B cell (primary cell): Measurements from ENCODE around the gene RP9. TPM values are rescaled to one million over a fixed set of nuclear protein-coding genes. Genes with fewer than 3 reads are reported as not detected.
A peak's percentile ranks its signal among the peaks of the same experiment; 100 is the strongest.

Experiments used
- ATAC-seq: fragments of 200-7000 bp; cut with Tn5 transposase; one replicate; pipeline ENCODE4 v1.10.0; 2021; ENCODE audit warnings: low read depth, mild to moderate bottlenecking, moderate number of reproducible peaks, moderate library complexity
- CTCF ChIA-PET: fragments of 350-600 bp; sonication (Branson Sonifier 250); formaldehyde crosslinking; loops from one replicate; lab custom pipeline; 2021; ENCODE audit warnings: antibody characterized with exemption, inconsistent platforms; lab: Charles Lee
- POLR2A ChIA-PET: fragments of 350-600 bp; sonication (Branson Sonifier 250); formaldehyde crosslinking; loops from one replicate; lab custom pipeline; 2021; ENCODE audit warnings: antibody characterized with exemption; lab: Charles Lee
- DNase-seq: peaks from one replicate; pipeline ENCODE4 v3.0.0; 2013
- H2AFZ ChIP-seq: 2 replicates; pipeline ENCODE4 v1.6.1; 2012; ENCODE audit warnings: mild to moderate bottlenecking, low read depth, low read length; ENCODE audit not compliant: insufficient read depth, poor library complexity, severe bottlenecking
- H3K27ac ChIP-seq, 2 donors: 1 replicate in 1 of 2; 2 replicates in 1 of 2; pipeline ENCODE4 v1.5.1; 2012 to 2013; ENCODE audit warnings: low read length in 2 of 2, mild to moderate bottlenecking in 2 of 2, moderate library complexity in 1 of 2
- H3K27me3 ChIP-seq, 4 experiments: fragments of 200-600 bp in 1 of 4; sonication (generic) in 1 of 4; replicated peaks in 1 of 4; 1 replicate in 2 of 4; 2 replicates in 2 of 4; pipeline versions ENCODE4 v1.6.1 to v1.7.0; 2013 to 2016; ENCODE audit warnings: low read length in 3 of 4, mild to moderate bottlenecking in 2 of 4, mixed read lengths in 1 of 4, moderate library complexity in 1 of 4; ENCODE audit not compliant: insufficient read depth in 4 of 4, control insufficient read depth in 3 of 4; ENCODE audit errors: control extremely low read depth in 1 of 4
- H3K36me3 ChIP-seq, 2 experiments: replicated peaks in 1 of 2; 1 replicate in 1 of 2; 2 replicates in 1 of 2; pipeline versions ENCODE4 v1.6.1 to v1.7.1; 2013; ENCODE audit warnings: low read length in 1 of 2; ENCODE audit not compliant: insufficient read depth in 2 of 2, control insufficient read depth in 1 of 2; ENCODE audit errors: control extremely low read depth in 1 of 2, extremely low read depth in 1 of 2
- H3K4me1 ChIP-seq, 2 donors: fragments of 200-600 bp in 1 of 2; sonication (generic) in 1 of 2; 1 replicate in 1 of 2; 2 replicates in 1 of 2; pipeline versions ENCODE4 v1.5.1 to v1.6.1; 2013 to 2017; ENCODE audit warnings: low read length in 2 of 2; ENCODE audit not compliant: control insufficient read depth in 2 of 2, insufficient read depth in 2 of 2
- H3K4me2 ChIP-seq: replicated peaks from 2 replicates; pipeline ENCODE3; 2012; ENCODE audit warnings: mild to moderate bottlenecking, low read depth, low read length; ENCODE audit not compliant: poor library complexity, severe bottlenecking
- H3K4me3 ChIP-seq, 5 experiments: fragments of 200-600 bp in 1 of 5; sonication (generic) in 1 of 5; 1 replicate in 3 of 5; 2 replicates in 2 of 5; pipeline versions ENCODE4 v1.5.1 to v1.7.0; 2011 to 2016; ENCODE audit warnings: low read length in 4 of 5, mild to moderate bottlenecking in 4 of 5, low read depth in 2 of 5, control low read depth in 1 of 5, moderate library complexity in 1 of 5; ENCODE audit not compliant: insufficient read depth in 1 of 5; ENCODE audit errors: control extremely low read depth in 1 of 5, extremely low read depth in 1 of 5
- H3K79me2 ChIP-seq: fragments of 200-600 bp; sonication (generic); one replicate; pipeline ENCODE4 v1.6.0; 2016; ENCODE audit warnings: low read length; ENCODE audit not compliant: control insufficient read depth, insufficient read depth
- H3K9ac ChIP-seq: fragments of 200-600 bp; sonication (generic); 2 replicates; pipeline ENCODE4 v1.6.1; 2017; ENCODE audit warnings: mild to moderate bottlenecking, low read length, moderate library complexity
- H3K9me3 ChIP-seq, 3 donors: one replicate each; pipeline versions ENCODE4 v1.6.1 to v1.7.1; 2013; ENCODE audit warnings: low read length in 2 of 3; ENCODE audit not compliant: control insufficient read depth in 2 of 3, insufficient read depth in 1 of 3; ENCODE audit errors: control extremely low read depth in 1 of 3
- H4K20me1 ChIP-seq: 2 replicates; pipeline ENCODE4 v1.6.0; 2012; ENCODE audit warnings: mild to moderate bottlenecking, low read length; ENCODE audit not compliant: insufficient read depth, control insufficient read depth, poor library complexity, severe bottlenecking
- H3K27ac Mint-ChIP-seq: one replicate; pipeline ENCODE4 v1.8.0; 2021; ENCODE audit warnings: mixed read lengths
- H3K27me3 Mint-ChIP-seq: one replicate; pipeline ENCODE4 v1.8.0; 2021; ENCODE audit warnings: mixed read lengths
- H3K4me1 Mint-ChIP-seq: one replicate; pipeline ENCODE4 v1.8.0; 2021; ENCODE audit warnings: mixed read lengths
- H3K4me3 Mint-ChIP-seq: one replicate; pipeline ENCODE4 v1.8.0; 2021; ENCODE audit warnings: mixed read lengths
- H3K9me3 Mint-ChIP-seq: one replicate; pipeline ENCODE4 v1.8.0; 2022; ENCODE audit warnings: mixed read lengths; ENCODE audit not compliant: insufficient read depth
- CTCF ChIP-seq: fragments of 200-600 bp; IDR thresholded peaks from one replicate; pipeline ENCODE4 v1.8.0; 2022; ENCODE audit warnings: antibody characterized with exemption, mild to moderate bottlenecking
- EZH2 ChIP-seq: IDR thresholded peaks from 2 replicates; pipeline ENCODE4 v1.6.1; 2012; ENCODE audit warnings: borderline replicate concordance, low read depth, mild to moderate bottlenecking, moderate library complexity, low read length; ENCODE audit not compliant: insufficient read depth, poor library complexity, severe bottlenecking
- WGBS: methylation state at CpG from one replicate; pipeline ENCODE4 v1.1.5; 2013; ENCODE audit warnings: missing lambda C conversion rate; ENCODE audit not compliant: insufficient coverage; 5-methylcytosine and 5-hydroxymethylcytosine counted together
- intact Hi-C: fragments of 100-400 bp; cut with micrococcal nuclease; formaldehyde crosslinking; loops from one replicate; pipeline ENCODE4 v1.10.0; 2022
- polyA plus RNA-seq: library from polyadenylated mRNA; depleted of rRNA; stranded (reverse); fragments of >200 nt; gene quantifications from 2 replicates; pipeline ENCODE4 v1.2.3, GENCODE V29; 2012
- total RNA-seq, 2 donors: library from RNA; stranded (reverse); fragments of 120-200 nt in 1 of 2; gene quantifications; 1 replicate in 1 of 2; 2 replicates in 1 of 2; pipeline versions ENCODE4 v1.2.3 to v1.2.4, GENCODE V29; 2013 to 2022

Gene RP9
- total and polyA plus RNA-seq, 2 donors (not counting 1 experiment from before 2014, with no cell fraction given) = 23.0 to 69.4 TPM

DNA sequence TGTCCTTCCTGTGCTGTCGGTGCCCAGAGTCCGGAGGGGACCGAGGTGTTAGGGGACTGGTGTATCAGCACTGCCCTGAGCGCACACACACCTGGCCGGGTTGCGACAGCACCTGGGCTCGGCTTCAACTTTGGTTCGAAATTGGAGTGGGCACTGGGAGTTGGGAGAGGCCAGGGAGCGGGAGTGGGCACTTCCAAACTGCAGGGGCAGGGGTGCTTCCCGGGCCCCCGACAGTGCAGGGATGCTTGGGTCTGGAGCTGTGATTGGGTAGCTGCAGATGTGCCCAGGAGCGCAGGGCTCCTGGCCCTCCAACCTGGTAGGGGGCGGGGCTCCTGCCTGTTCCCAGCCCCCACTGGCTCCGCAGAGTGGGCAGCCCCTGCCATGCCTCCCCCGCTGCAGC, 27.9 kb upstream of the RP9 start:
- 93% methylated on average over 14 of the region's 15 CpGs for WGBS
- TF ChIP-seq CTCF = no peak
- TF ChIP-seq EZH2 = no peak

DNA sequence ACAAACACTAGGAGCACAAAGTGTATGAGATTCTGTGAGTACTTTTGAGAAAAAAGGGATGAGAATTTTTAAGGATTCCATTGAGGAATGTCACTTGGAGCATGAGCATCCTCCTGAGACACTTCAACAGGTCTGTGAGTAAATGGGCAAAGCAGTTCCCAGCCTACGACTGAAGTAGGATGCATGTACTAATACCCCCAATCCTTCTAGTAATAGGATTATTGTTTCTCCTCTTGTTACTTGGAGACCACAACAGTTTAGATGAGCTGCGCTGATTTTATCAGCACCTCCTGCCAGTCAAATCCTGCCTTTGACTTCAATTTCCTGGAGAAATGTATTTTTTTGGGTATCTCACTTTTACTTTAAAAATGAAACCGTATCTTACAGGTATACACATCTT, 21.0 kb upstream of the RP9 start:
- ATAC-seq (no peak), DNase-seq (no peak)
- Histone ChIP-seq H3K36me3 (no peaks in the 10 kb centered on the region), H3K4me2 (peak overlapping the region; percentile 86), H3K27me3 (no peaks in the 10 kb centered on the region), H3K4me1 (peaks cover 7 to 9% of the 10 kb centered on the region in 2 donors), H3K79me2 (peaks cover 28% of the 10 kb centered on the region), H3K9me3 (peaks cover 0 to 9% (median 0%) of the 10 kb centered on the region in 3 donors), H2AFZ (peak overlapping the region; percentile 94), H3K4me3 (peak overlapping the region in 4 of 5 experiments; percentile 59 to 81 (median 66)), H3K27ac (peak overlapping the region in 1 of 2 donors; percentile 79), H3K9ac (peak overlapping the region; percentile 82), H4K20me1 (no peaks in the 10 kb centered on the region)
- H3K27me3 Mint-ChIP-seq = no peaks in the 10 kb centered on the region
- CTCF ChIA-PET = interaction anchor here (0.8 to 1.7 kb wide), 4 partner anchors 20 to 329 kb away, joined by 3 to 6 read pairs (median 6); partner anchors contain the start of gene RP9
- POLR2A ChIA-PET = interaction anchor here (0.5 to 1.1 kb wide), 3 partner anchors 22 to 187 kb away, joined by 3 to 4 read pairs (median 4); partner anchors contain the start of gene RP9
- peaks cover 24% of the 10 kb centered on the region for H3K4me1 Mint-ChIP-seq
- TF ChIP-seq EZH2 = no peak
- no peak for TF ChIP-seq CTCF
- peak overlapping the region; percentile 91 for H3K27ac Mint-ChIP-seq
- peak overlapping the region; percentile 97 for H3K4me3 Mint-ChIP-seq
- H3K9me3 Mint-ChIP-seq = no peaks in the 10 kb centered on the region
- WGBS = no CpG with 5 or more reads among the region's 3 CpGs
- intact Hi-C loops = no loop called here

More for the DNA sequence above, 27.9 kb upstream of the RP9 start:
- no peak overlapping the region for H3K27ac Mint-ChIP-seq
- Histone ChIP-seq H2AFZ (no peak overlapping the region), H3K79me2 (peaks cover 41% of the 10 kb centered on the region), H3K36me3 (no peaks in the 10 kb centered on the region), H3K4me3 (no peak overlapping the region), H3K27me3 (no peaks in the 10 kb centered on the region), H3K9ac (no peak overlapping the region), H3K4me2 (no peak overlapping the region), H4K20me1 (no peaks in the 10 kb centered on the region), H3K4me1 (no peaks in the 10 kb centered on the region), H3K9me3 (peaks cover 0 to 14% (median 2%) of the 10 kb centered on the region in 3 donors), H3K27ac (no peak overlapping the region)
- intact Hi-C loops = no loop called here
- no peaks in the 10 kb centered on the region for H3K27me3 Mint-ChIP-seq
- no peak for ATAC-seq
- H3K4me3 Mint-ChIP-seq = no peak overlapping the region
- no peaks in the 10 kb centered on the region for H3K9me3 Mint-ChIP-seq
- no peak for DNase-seq
- POLR2A ChIA-PET = no interaction called here
- peaks cover under 1% of the 10 kb centered on the region for H3K4me1 Mint-ChIP-seq
- CTCF ChIA-PET = no interaction called here
